ENCODE data around the gene SKIDA1.

DNA sequence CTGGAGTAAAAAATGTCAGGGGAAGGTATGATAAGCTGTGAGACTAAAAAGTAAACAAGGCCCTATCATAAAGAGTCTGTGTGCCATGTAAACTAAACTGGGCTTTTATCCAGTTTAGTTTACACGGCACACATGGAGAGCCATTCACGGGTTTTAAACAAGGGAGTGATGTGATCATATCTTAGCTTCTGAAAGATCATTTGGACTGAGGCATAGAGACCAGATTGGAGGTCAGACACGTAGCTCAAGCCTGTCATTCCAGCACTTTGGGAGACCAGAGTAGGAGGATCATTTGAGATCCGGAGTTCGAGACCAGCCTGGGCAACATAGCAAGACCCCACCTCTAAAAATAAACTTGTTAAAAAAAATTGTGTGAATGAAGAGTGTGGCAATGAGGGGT lies 50.1 kb downstream of the SKIDA1 start:
- no peak for TF ChIP-seq EP300 (IDR thresholded peaks at IDR 0.05)
- TF ChIP-seq, protein P1, sequence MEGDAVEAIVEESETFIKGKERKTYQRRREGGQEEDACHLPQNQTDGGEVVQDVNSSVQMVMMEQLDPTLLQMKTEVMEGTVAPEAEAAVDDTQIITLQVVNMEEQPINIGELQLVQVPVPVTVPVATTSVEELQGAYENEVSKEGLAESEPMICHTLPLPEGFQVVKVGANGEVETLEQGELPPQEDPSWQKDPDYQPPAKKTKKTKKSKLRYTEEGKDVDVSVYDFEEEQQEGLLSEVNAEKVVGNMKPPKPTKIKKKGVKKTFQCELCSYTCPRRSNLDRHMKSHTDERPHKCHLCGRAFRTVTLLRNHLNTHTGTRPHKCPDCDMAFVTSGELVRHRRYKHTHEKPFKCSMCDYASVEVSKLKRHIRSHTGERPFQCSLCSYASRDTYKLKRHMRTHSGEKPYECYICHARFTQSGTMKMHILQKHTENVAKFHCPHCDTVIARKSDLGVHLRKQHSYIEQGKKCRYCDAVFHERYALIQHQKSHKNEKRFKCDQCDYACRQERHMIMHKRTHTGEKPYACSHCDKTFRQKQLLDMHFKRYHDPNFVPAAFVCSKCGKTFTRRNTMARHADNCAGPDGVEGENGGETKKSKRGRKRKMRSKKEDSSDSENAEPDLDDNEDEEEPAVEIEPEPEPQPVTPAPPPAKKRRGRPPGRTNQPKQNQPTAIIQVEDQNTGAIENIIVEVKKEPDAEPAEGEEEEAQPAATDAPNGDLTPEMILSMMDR (IDR thresholded peaks at IDR 0.05), result no peak

Measured in tibial nerve (tissue), 4 donors.